D341Med (cell line): ENCODE data around the gene IKBKE.

Experiments used
- DNase-seq: peaks from one replicate; pipeline ENCODE4 v3.0.0; 2012; ENCODE audit warnings: low spot score

IKBKE gene

DNA sequence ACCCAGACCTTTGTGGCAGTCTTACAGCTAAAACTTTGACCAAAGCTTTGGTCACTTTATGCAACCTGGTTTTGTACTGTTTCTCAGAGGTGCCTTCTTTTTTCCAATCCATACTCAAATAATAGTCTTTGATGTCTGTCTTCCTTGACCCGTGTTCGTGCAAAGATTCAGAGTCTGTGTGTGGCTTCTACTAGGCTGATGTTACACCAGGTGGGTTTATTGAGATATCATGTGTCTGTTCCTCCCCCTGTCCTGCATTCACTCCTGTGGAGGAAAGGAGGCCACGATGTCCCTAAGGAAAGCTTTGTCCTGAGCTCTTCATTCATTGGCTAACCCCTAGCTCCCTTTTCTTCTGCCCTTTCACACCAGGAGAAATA is 15.0 kb upstream of the IKBKE start:
- no peak for DNase-seq

GRCh38 chr1:206455666-206456344 is 14.5 kb upstream of the IKBKE start:
- peak; percentile 90 for DNase-seq

- no peak for DNase-seq
These were observed 13.5 kb upstream of the IKBKE start for GRCh38 chr1:206456577-206457370.

- DNase-seq: no peak
These were observed 12.7 kb upstream of the IKBKE start for GRCh38 chr1:206457408-206458120.

DNA sequence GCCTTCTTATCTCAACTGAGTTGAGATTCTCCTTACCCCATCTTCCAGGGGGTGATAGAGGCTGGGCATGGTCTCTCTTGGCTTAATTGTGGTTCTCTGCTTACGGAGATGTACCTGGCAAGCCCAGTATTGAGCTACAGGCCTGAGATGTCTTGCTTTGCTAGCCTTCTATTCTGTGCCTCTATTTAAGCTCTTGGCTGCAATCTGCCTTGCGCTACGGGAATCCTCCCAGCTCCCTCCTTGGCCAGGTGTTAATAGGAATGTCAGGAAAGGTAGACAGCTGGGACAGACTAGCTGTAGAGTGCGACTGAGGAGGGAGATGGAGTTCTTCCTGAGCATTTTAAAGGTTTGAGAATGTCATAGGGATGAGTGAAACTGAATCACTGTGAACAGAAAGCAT is 10.6 kb upstream of the IKBKE start:
- DNase-seq: no peak

- DNase-seq: no peak
These were observed 9.3 kb upstream of the IKBKE start for GRCh38 chr1:206460836-206461426.

DNA sequence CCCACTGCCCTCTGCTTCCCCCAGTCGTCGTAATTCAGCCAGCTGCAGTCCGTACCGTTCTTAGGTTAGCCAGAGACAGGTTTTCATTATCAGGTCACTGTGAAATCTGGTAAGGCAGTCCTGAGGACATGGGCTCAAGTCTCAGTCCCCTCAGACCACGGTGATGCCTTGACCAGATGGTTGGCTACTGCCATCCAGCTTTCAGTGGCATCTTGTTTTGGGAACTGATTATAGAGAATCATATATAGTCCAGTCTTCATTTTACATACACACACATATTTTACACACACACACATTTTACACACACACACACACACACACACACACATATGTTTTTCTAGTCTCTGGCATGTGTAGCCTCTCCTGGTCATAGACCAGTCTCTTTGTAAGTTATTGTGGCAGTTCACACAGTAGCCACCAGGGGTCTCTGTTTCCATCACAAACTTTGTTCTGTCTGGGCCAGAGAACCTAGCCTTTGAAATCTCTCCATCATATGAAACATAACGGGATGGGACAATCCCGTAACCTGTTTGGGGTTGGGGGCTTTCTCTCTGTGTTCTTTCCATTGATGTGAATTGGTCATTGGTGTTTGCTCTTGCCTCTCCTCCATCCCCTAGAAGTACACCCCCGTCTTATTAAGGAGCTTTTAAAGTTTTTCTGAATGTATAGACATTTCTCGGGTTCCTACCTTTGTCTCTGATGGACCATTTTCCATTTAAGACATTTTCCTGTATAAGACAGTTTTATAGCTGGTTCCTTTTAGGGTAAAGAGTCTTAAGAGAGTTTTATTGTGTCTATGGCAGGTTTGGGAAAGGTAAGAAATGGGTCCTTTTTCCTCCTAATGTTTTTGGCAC is 8.4 kb upstream of the IKBKE start:
- DNase-seq: peak; percentile 77

GRCh38 chr1:206463137-206463536 is 7.1 kb upstream of the IKBKE start:
- DNase-seq: no peak

DNA sequence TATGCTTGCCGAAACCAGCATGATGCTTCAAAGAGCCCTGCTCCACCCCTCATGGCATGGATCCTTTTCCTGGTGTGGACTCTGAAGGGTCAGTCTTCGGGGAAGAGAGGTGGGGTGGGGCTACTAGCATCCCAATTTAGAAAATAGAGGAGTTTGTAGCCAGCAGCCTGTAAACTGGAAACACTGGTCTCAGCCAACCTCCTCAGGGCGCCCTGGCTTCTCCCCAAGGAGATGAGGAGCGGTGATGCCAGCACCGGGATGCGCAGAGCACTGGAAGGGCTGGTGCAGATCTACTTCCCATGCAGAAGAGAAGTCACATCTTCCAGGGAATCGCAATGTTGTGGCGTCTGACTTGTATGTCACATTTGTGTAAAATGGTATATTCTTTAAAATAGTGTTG is 6.4 kb upstream of the IKBKE start:
- DNase-seq: no peak

GRCh38 chr1:206464456-206464964 is 5.8 kb upstream of the IKBKE start:
- DNase-seq: no peak

DNA sequence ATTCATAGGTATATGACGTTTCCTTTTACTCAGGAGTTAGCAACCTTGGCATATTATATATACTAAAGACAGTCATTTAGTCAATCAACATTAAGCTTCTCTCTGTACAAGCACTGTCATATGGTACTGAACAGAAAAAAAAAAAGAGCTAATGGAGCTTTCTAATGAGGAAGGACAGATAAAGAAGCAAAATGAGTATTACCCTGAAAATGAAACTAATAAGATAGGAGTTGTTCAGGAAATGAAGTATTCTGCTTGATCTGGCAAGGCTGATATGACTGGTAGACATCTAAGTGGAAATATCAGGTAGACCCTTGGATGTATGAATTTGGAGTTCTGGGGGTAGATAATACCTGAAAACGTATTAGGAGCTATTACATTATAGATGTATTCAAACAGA is 4.3 kb upstream of the IKBKE start:
- DNase-seq: no peak

DNA sequence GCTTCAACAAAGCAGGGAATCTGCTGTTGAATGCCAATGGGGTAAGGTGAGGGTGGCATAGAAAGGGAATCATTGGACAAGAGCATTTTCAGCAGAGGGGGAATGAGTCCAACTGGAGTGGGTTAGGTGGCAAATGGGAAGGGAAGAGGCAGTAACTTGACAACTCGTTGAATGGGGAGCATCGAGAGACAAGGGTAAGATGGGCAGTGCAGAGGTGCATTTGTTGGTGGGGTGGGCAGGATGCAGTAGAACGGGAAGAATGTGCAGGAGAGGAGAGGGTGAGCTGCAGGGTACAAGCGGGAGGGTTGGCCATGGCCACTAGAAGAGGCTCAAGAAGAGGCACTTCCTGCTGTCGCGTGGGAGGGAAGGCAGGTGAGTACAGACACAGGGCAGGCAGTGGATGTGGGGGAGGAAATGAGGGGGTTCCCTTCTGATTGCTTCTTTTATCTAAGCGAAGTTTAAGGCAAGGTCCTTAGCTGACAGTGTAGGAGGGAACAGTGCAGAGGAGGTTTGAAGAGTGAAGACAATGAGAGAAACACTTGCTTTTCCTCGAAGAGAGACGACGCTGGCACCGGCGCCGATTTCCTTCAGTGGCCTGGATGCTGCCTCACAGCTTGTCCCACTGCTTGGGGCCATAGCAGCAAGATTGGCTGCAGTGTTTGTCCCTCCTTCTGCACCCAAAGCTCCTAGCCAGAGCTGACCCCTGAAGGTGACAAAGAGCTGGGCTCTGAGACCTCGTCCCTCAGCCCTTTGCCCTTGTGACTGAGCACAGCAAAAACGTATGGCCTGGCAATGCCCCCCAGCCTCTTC is 3.2 kb upstream of the IKBKE start:
- no peak for DNase-seq

DNA sequence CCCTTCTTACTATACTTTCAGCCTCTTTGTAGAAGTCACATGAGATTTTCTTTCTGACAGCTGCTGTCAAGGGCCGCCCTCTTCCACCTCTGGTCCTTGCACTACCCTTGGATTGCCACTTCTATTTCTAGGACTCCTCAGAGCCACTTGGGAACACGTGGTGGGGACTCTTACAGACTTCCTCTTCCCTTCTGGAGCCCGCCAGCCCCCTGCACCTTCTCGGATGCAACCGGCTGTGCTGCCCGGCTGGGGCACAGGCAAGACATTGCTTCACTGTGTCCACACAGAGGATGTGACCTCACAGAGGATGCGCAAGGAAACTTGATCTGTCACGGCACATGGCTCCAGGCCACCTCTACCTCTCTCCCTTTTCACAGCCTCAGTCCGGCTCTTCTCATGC is 2.4 kb upstream of the IKBKE start:
- no peak for DNase-seq

DNA sequence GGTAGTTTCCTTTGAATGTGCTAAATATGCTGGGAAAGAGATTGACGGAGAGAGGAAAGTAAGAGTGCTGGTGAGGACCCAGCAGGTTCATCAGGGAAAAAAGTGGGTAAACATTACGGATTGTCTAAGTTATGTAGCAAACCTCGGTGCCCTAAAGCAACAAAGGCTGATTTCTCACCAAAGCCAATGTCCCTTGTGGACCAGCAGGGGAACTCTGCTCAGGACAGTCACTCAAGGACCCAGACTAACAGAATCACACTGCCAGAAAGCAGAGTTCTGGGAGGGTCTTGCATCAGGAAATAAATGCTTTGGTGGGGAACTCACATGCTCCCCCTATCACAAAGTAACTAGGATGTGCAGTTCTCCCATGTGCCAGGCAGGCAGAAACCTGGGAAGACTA is 1.7 kb upstream of the IKBKE start:
- DNase-seq: no peak

DNA sequence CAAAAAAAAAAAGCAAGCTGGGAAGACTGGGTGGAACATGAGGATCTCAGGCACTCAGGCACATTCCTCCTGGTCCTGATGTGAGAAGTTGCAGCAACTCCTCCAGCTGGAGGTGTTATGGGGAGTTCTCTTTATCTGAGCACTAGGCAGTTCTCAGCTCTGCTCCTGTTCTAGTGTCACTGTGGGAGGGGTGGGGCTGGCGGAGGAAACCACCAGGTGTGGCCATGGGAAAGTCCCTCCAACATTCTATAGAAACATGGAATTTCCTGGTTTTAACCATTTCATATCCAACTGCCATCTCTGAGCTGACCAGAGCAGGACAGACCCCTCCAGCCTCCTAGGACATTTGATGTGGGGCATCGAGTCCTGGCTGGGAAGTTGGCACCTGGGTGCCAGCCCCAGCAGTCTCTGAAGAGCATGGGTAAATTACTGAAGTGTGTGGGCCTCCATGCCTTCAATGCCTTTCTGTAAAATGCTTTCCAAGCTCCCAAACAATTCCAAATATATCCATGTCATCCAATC is 804 bp upstream of the IKBKE start:
- no peak for DNase-seq

- DNase-seq: no peak
These were observed 577 bp downstream of the IKBKE start for GRCh38 chr1:206470692-206471414.

DNA sequence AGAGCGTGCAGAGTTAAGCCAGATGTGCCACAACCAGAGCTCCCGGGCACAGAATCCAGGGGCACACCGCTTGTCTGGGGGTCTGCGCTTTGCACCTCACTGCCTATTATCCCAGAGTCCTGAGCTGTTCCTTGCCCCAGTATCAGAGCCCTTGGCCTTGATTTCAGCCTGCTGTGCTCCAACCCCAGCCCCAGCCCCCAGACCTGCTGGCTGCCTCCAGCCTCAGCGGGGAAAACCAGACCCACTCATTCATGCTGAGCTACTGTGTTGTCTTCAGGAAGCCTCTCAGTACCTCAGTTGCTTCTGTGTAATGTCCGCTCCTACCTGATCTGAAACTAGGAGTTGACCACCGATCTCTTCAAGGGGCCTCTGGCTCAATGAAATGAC is 1.1 kb downstream of the IKBKE start:
- DNase-seq: no peak

- DNase-seq: no peak
These were observed 1.7 kb downstream of the IKBKE start for GRCh38 chr1:206472024-206472423.

DNA sequence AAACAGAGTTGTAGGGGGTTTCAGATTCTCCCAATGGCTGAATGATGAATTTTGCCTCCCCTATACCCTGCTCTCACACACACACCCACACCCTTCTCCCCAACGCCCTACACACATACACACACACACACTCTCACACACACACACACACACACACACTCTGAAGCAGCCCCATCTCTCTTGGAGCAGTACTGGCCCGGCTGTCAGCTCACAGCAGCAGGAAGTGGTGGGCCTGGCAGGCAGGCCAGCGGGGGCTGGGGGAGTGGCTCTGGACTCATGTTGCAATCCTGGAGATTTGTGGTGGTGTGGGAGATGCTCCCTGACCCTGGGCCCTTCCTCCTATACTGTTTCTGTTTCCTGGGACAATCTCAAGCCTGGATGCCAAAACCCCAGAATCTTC is 2.2 kb downstream of the IKBKE start:
- no peak for DNase-seq

DNA sequence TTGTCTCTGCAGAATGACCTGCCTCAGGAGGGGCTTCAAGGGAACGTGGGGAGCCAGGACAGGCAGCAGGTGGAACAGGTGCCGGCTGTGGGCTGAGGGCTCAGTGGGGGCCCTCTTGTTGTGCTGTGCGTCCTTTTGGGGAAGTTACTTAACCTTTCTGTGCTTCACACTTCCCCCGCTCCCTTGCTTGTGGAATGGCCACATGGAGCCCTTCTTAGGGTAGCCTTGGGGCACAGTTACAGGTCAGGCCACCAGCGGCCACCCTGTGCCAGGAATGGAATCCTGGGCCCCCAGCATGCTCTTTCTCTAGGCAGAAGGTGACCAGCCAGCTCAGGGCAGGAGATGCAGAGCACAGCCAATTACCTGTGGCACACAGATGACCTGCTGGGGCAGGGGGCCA is 2.6 kb downstream of the IKBKE start:
- no peak for DNase-seq
